Gastroesophageal sphincter (tissue), 4 donors: ENCODE measurements around the gene EPHA7. TPM values are rescaled to one million over a fixed set of nuclear protein-coding genes. Genes with fewer than 3 reads are reported as not detected.

Experiments used
- ATAC-seq: fragments of 150-250 bp; one replicate; pipeline ENCODE4 v1.9.1; 2016; ENCODE audit warnings: mild to moderate bottlenecking, moderate library complexity
- H3K27ac ChIP-seq, 4 donors: fragments of 200-600 bp; sonication (generic) in 3 of 4; 1 replicate in 3 of 4; 2 replicates in 1 of 4; pipeline ENCODE4 v1.5.1; 2016 to 2019
- H3K27me3 ChIP-seq: fragments of 200-600 bp; sonication (generic); one replicate; pipeline ENCODE4 v1.5.1; 2019
- H3K36me3 ChIP-seq, 2 donors: fragments of 200-600 bp; sonication (generic); one replicate each; pipeline ENCODE4 v1.5.1; 2019; ENCODE audit warnings: control low read depth in 1 of 2
- H3K4me1 ChIP-seq, 3 donors: fragments of 200-600 bp; sonication (generic); 1 replicate in 2 of 3; 2 replicates in 1 of 3; pipeline ENCODE4 v1.5.1; 2016 to 2019; ENCODE audit warnings: control low read depth in 2 of 3
- H3K4me3 ChIP-seq, 2 donors: fragments of 200-600 bp; sonication (generic); one replicate each; pipeline ENCODE4 v1.5.1; 2019; ENCODE audit warnings: mild to moderate bottlenecking in 1 of 2, moderate library complexity in 1 of 2
- H3K9me3 ChIP-seq, 3 donors: fragments of 200-600 bp; sonication (generic); one replicate each; pipeline ENCODE4 v1.5.1; 2017 to 2019; ENCODE audit warnings: control low read depth in 2 of 3
- EP300 ChIP-seq: sonication (generic); formaldehyde crosslinking; IDR thresholded peaks from one replicate; pipeline ENCODE4 v1.6.1; 2017; ENCODE audit warnings: antibody characterized with exemption, mild to moderate bottlenecking
- POLR2A ChIP-seq, 2 donors: fragments of 450-650 bp; IDR thresholded peaks; one replicate each; pipeline ENCODE4 v1.6.1; 2017; ENCODE audit warnings: antibody characterized with exemption in 2 of 2, mild to moderate bottlenecking in 2 of 2, moderate library complexity in 1 of 2
- POLR2AphosphoS5 ChIP-seq: sonication (generic); formaldehyde crosslinking; IDR thresholded peaks from one replicate; pipeline ENCODE4 v1.6.1; 2017; ENCODE audit warnings: antibody characterized with exemption
- WGBS, 2 donors: methylation state at CpG; one replicate each; pipeline ENCODE4 v1.1.5; 2018; ENCODE audit warnings: low coverage in 1 of 2; 5-methylcytosine and 5-hydroxymethylcytosine counted together
- total RNA-seq, 4 donors: library from RNA; depleted of rRNA; stranded (reverse); fragments of >200 nt; gene quantifications; one replicate each; pipeline ENCODE4 v1.1.0, GENCODE V29; 2016
- TF ChIP-seq, protein P1 (sequence below), 4 experiments: fragments of 200-600 bp in 2 of 4; fragments of 450-650 bp in 2 of 4; sonication (generic) in 1 of 4; IDR thresholded peaks; one replicate each; pipeline ENCODE4 v1.5.1; 2017 to 2019; ENCODE audit warnings: antibody characterized with exemption in 4 of 4, mild to moderate bottlenecking in 2 of 4, moderate library complexity in 2 of 4

EPHA7 gene
- total RNA-seq, 4 donors from 2014 or later = 71.6 to 210 (median 175) TPM

DNA sequence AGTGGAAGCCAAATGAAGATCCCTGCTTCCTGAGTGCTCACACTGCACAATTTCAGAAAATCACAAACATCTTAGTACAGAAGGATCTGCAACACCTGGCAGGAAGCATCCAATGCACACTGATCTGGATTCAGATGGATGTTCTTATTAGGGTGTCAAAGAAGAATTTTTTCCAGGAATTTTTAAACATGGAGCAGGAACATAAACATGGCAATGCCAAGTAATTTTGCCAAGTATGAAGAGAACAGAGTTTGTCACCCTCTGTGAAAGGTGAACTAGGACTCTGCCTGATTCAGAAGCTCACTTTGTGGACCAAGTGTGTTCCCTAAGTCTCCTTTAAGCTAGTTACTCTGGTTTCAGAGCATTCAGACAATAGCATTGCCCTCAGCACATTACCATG is 208.5 kb downstream of the EPHA7 start:
- TF ChIP-seq EP300 (no peak), POLR2AphosphoS5 (peak; percentile 71)
- Histone ChIP-seq H3K4me3 (no peak overlapping the region), H3K4me1 (peaks cover 0 to 23% (median 3%) of the 10 kb centered on the region in 3 donors), H3K36me3 (no peaks in the 10 kb centered on the region), H3K27me3 (no peaks in the 10 kb centered on the region), H3K27ac (peak overlapping the region; percentile 59 to 74 (median 68)), H3K9me3 (no peaks in the 10 kb centered on the region)
- peak; percentile 75 for ATAC-seq

DNA sequence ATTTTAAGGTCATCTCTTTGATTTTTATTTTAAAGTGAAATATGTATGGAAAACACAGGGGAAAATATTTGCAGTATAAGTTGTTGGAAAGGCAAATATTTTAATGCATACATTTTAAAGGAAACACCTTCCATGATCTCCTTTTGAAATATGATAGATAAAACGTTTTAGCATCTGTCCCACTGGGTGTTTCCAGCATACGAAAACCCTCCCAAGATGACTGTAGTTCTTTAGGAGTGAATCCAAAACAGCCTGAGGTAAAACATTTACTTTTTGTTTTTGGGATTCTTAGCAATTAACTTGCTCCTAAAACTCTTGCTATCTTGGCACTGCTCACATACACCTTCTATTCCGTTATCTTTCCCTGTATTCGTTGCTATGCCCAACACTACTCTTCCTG is 210.0 kb downstream of the EPHA7 start:
- Histone ChIP-seq H3K36me3 (no peaks in the 10 kb centered on the region), H3K9me3 (no peaks in the 10 kb centered on the region), H3K4me3 (no peak overlapping the region), H3K4me1 (peaks cover 0 to 23% (median 3%) of the 10 kb centered on the region in 3 donors), H3K27me3 (no peaks in the 10 kb centered on the region), H3K27ac (peak overlapping the region in 3 of 4 donors; percentile 67 to 74 (median 70))
- TF ChIP-seq EP300 = no peak
- TF ChIP-seq POLR2A (IDR thresholded peaks at IDR 0.05) = no peak
- no peak for TF ChIP-seq POLR2AphosphoS5
- TF ChIP-seq, protein P1, sequence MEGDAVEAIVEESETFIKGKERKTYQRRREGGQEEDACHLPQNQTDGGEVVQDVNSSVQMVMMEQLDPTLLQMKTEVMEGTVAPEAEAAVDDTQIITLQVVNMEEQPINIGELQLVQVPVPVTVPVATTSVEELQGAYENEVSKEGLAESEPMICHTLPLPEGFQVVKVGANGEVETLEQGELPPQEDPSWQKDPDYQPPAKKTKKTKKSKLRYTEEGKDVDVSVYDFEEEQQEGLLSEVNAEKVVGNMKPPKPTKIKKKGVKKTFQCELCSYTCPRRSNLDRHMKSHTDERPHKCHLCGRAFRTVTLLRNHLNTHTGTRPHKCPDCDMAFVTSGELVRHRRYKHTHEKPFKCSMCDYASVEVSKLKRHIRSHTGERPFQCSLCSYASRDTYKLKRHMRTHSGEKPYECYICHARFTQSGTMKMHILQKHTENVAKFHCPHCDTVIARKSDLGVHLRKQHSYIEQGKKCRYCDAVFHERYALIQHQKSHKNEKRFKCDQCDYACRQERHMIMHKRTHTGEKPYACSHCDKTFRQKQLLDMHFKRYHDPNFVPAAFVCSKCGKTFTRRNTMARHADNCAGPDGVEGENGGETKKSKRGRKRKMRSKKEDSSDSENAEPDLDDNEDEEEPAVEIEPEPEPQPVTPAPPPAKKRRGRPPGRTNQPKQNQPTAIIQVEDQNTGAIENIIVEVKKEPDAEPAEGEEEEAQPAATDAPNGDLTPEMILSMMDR (IDR thresholded peaks at IDR 0.05) = no peak
- no peak for ATAC-seq
- 43 to 76% methylated on average over 4 of the region's 4 CpGs for WGBS, 2 donors

DNA sequence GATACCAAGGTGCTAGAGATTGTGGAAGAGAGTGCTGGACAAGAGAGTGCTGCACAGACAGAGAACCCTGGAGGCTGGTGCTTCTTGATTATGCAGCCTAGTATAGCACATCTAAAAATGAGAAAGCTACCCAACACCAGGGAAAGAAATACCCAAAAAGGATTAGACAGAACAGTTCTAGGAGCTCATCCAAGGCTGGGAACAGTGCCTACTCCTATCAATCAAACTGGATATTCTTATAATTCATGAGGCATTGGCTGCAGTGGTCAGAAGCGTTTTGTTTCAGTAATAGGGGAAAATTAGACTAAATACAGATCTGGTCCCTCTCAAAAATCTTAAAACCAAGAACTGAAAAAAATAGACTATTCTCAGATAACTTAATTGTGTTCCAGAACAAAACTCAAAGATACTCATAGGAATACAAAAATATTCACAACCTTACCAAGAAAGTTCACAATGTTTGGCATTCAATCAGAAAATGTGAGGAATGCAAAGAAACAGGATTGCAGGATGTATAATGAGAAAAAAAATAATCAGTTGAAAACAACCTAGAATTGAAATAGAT is 222.9 kb downstream of the EPHA7 start:
- ATAC-seq = peak; percentile 39
- Histone ChIP-seq H3K27me3 (no peaks in the 10 kb centered on the region), H3K4me3 (no peak overlapping the region), H3K4me1 (peaks cover 0 to 41% (median 9%) of the 10 kb centered on the region in 3 donors), H3K27ac (peak overlapping the region; percentile 36 to 72 (median 71)), H3K36me3 (no peaks in the 10 kb centered on the region), H3K9me3 (peaks cover 0 to 5% (median 0%) of the 10 kb centered on the region in 3 donors)
- 7 to 18% methylated on average over 1 of the region's 1 CpG for WGBS, 2 donors
- TF ChIP-seq POLR2AphosphoS5 (peak; percentile 7), POLR2A (IDR thresholded peaks at IDR 0.05) (no peak)

DNA sequence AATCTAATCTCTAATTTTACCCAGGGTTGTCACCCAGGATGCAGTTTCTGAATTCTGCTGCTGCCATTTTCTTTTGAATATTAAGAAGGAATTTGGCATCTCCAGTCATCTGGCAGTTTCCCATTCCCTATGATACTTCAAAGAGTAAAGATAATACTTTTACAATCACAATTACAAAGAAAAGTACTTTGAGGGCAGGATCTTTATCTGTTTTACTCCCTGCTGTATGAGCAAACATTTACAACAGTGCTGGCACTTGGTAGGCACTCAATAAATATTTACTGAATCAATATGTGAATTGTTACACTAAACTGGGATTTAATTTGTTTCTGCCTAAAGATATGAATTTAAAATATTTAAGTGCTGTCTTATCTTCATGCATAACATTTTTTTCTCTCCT is 224.9 kb downstream of the EPHA7 start:
- TF ChIP-seq EP300 (no peak), POLR2AphosphoS5 (no peak), POLR2A (IDR thresholded peaks at IDR 0.05) (no peak)
- TF ChIP-seq, protein P1 (IDR thresholded peaks at IDR 0.05) = no peak
- peak overlapping the region; percentile 39 to 72 (median 69) for H3K27ac ChIP-seq
- peaks cover 0 to 61% (median 9%) of the 10 kb centered on the region in 3 donors for H3K4me1 ChIP-seq
- peaks cover 0 to 5% (median 0%) of the 10 kb centered on the region in 3 donors for H3K9me3 ChIP-seq
- no peak for ATAC-seq
- no peak overlapping the region for H3K4me3 ChIP-seq
- no peaks in the 10 kb centered on the region for H3K36me3 ChIP-seq
- no peaks in the 10 kb centered on the region for H3K27me3 ChIP-seq

DNA sequence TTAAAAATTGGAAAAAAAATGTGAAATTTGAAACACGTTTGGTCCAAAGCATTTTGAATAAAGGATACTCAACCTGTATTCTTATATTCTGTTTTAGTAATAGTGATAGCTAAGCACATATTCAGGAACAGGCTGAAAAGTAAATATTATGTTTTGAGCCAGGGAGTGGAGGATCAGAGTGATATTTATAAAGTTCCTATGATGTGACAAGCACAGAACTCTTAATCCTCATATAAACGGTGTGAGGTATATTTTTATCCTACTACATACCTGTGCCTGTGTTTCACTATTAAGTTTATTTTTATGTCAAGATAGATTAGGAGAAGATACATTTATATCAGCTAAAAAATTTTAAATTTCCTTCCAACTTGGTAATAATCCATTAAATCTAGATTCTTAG is 225.5 kb downstream of the EPHA7 start:
- peaks cover 0 to 5% (median 0%) of the 10 kb centered on the region in 3 donors for H3K9me3 ChIP-seq
- no peaks in the 10 kb centered on the region for H3K36me3 ChIP-seq
- H3K4me1 ChIP-seq = peaks cover 0 to 67% (median 9%) of the 10 kb centered on the region in 3 donors
- 19 to 29% methylated on average over 2 of the region's 2 CpGs for WGBS, 2 donors
- TF ChIP-seq EP300 = no peak
- TF ChIP-seq POLR2A (IDR thresholded peaks at IDR 0.05) = no peak
- TF ChIP-seq POLR2AphosphoS5 = peak; percentile 75
- TF ChIP-seq, protein P1 (IDR thresholded peaks at IDR 0.05) = no peak
- peak overlapping the region in 3 of 4 donors; percentile 67 to 72 (median 71) for H3K27ac ChIP-seq
- ATAC-seq = peak; percentile 74
- no peaks in the 10 kb centered on the region for H3K27me3 ChIP-seq
- no peak overlapping the region for H3K4me3 ChIP-seq
